ENCODE measurements around the gene POLR2E.

- TF ChIP-seq CTCF (IDR thresholded peaks at IDR 0.05) (no peak), POLR2A (IDR thresholded peaks at IDR 0.05) (no peak)
These were observed 8.6 kb downstream of the POLR2E start for GRCh38 chr19:1086613-1087012.
